SU-DHL-6 (cell line): ENCODE results near the gene CNN2.

Experiments used
- H2AFZ ChIP-seq: fragments of 200-600 bp; sonication (generic); 2 replicates; pipeline ENCODE4 v1.6.1; 2014; ENCODE audit warnings: low read depth, mild to moderate bottlenecking, moderate library complexity, mixed read lengths, antibody characterized with exemption, low read length; ENCODE audit not compliant: severe bottlenecking
- H3F3A ChIP-seq: fragments of 200-600 bp; shearing (Covaris generic); 2 replicates; pipeline ENCODE4 v1.6.0; 2016; ENCODE audit warnings: antibody characterized with exemption, mild to moderate bottlenecking; ENCODE audit not compliant: insufficient read depth
- H3K27ac ChIP-seq: fragments of 200-600 bp; sonication (generic); 2 replicates; pipeline ENCODE4 v1.5.1; 2016; ENCODE audit warnings: low read depth, mild to moderate bottlenecking, low read length, moderate library complexity, mixed read lengths
- H3K27me3 ChIP-seq: fragments of 200-600 bp; sonication (generic), shearing (Covaris generic); 2 replicates; pipeline ENCODE4 v1.6.0; 2014; ENCODE audit warnings: mild to moderate bottlenecking, low read length
- H3K36me3 ChIP-seq: fragments of 200-600 bp; sonication (generic); 2 replicates; pipeline ENCODE4 v1.6.1; 2014; ENCODE audit warnings: mild to moderate bottlenecking, low read length, mixed read lengths
- H3K4me2 ChIP-seq: fragments of 300-600, 200-600 bp; shearing (Covaris generic), sonication (generic); 2 replicates; pipeline ENCODE4 v1.6.0; 2014; ENCODE audit warnings: low read length, low read depth, mild to moderate bottlenecking; ENCODE audit not compliant: poor library complexity, severe bottlenecking
- H3K4me3 ChIP-seq: fragments of 200-600 bp; sonication (generic); 2 replicates; pipeline ENCODE4 v1.5.1; 2014; ENCODE audit warnings: antibody characterized with exemption, low read length, mild to moderate bottlenecking, mixed read lengths; ENCODE audit not compliant: insufficient read depth, poor library complexity, severe bottlenecking
- H3K79me2 ChIP-seq: fragments of 200-600 bp; sonication (generic); 2 replicates; pipeline ENCODE4 v1.6.1; 2014; ENCODE audit warnings: mild to moderate bottlenecking, low read length, moderate library complexity; ENCODE audit not compliant: insufficient read depth
- H3K9ac ChIP-seq: fragments of 200-600 bp; sonication (generic); 2 replicates; pipeline ENCODE4 v1.7.0; 2014; ENCODE audit warnings: mild to moderate bottlenecking, low read length
- H3K9me2 ChIP-seq: fragments of 200-600 bp; sonication (generic); replicated peaks from 2 replicates; pipeline ENCODE4 v1.6.1; 2014; ENCODE audit warnings: low read length; ENCODE audit not compliant: insufficient read depth
- H3K9me3 ChIP-seq: fragments of 200-600 bp; sonication (generic); 2 replicates; pipeline ENCODE4 v1.6.1; 2014; ENCODE audit warnings: low read length, mixed read lengths; ENCODE audit not compliant: insufficient read depth
- H4K20me1 ChIP-seq: fragments of 200-600 bp; sonication (generic); 2 replicates; pipeline ENCODE4 v1.6.1; 2014; ENCODE audit warnings: low read depth, mild to moderate bottlenecking, antibody characterized with exemption, low read length, moderate library complexity, mixed read lengths
- CTCF ChIP-seq: fragments of 200-600 bp; sonication (generic); IDR thresholded peaks from one replicate; pipeline ENCODE4 v1.5.1; 2017; ENCODE audit warnings: antibody characterized with exemption, mild to moderate bottlenecking, low read length, moderate library complexity; ENCODE audit not compliant: insufficient read depth, poor library complexity, severe bottlenecking
- EZH2phosphoT487 ChIP-seq: fragments of 200-600 bp; sonication (generic), shearing (Covaris generic); conservative IDR thresholded peaks from 2 replicates; pipeline ENCODE4 v1.6.1; 2018; ENCODE audit warnings: mild to moderate bottlenecking, antibody characterized with exemption, low read length, moderate library complexity, mixed read lengths

CNN2 gene

DNA sequence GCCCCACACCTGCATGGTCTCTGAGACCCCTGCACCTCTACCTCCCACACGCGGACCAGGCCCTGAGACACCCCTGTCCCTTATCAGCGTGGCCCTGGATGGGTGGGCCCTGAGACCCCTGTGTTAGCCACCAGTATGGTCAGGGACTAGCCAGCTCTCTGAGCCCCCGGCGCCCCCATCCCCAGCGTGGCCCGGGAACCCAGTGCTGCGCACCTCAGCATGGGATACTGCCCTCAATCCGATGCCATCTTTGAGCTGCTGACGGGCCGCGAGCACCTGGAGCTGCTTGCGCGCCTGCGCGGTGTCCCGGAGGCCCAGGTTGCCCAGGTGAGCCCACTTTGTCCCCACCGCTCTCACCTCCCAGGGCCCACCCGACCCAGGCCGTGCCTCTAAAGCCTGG is 35.6 kb downstream of the CNN2 start:
- H3K4me2 ChIP-seq, result no peak overlapping the region
- no peaks in the 10 kb centered on the region for H4K20me1 ChIP-seq
- H3F3A ChIP-seq, result peaks cover 12% of the 10 kb centered on the region; the same call in 1 of the 2 replicates
- H3K9me3 ChIP-seq, result no peaks in the 10 kb centered on the region
- no peaks in the 10 kb centered on the region for H3K36me3 ChIP-seq
- no peak overlapping the region for H3K9ac ChIP-seq
- no peak overlapping the region for H3K4me3 ChIP-seq
- H3K9me2 ChIP-seq, result no peaks in the 10 kb centered on the region
- H3K79me2 ChIP-seq, result no peaks in the 10 kb centered on the region
- TF ChIP-seq EZH2phosphoT487, result no peak
- TF ChIP-seq CTCF, result no peak
- no peak overlapping the region for H2AFZ ChIP-seq
- H3K27ac ChIP-seq, result no peak overlapping the region
- no peaks in the 10 kb centered on the region for H3K27me3 ChIP-seq

- H3K4me2 ChIP-seq, result no peak overlapping the region
- no peaks in the 10 kb centered on the region for H3K79me2 ChIP-seq
- TF ChIP-seq CTCF (no peak), EZH2phosphoT487 (no peak)
- H3K9me3 ChIP-seq, result no peaks in the 10 kb centered on the region
- no peak overlapping the region for H3K27ac ChIP-seq
- no peaks in the 10 kb centered on the region for H4K20me1 ChIP-seq
- H3K36me3 ChIP-seq, result no peaks in the 10 kb centered on the region
- H3K9me2 ChIP-seq, result no peaks in the 10 kb centered on the region
- no peaks in the 10 kb centered on the region for H3K27me3 ChIP-seq
- peaks cover 12% of the 10 kb centered on the region; the same call in 1 of the 2 replicates for H3F3A ChIP-seq
- H3K4me3 ChIP-seq, result no peak overlapping the region
- no peak overlapping the region for H2AFZ ChIP-seq
- no peak overlapping the region for H3K9ac ChIP-seq
Observed at GRCh38 chr19:1062387-1063029, 36.1 kb downstream of the CNN2 start.

DNA sequence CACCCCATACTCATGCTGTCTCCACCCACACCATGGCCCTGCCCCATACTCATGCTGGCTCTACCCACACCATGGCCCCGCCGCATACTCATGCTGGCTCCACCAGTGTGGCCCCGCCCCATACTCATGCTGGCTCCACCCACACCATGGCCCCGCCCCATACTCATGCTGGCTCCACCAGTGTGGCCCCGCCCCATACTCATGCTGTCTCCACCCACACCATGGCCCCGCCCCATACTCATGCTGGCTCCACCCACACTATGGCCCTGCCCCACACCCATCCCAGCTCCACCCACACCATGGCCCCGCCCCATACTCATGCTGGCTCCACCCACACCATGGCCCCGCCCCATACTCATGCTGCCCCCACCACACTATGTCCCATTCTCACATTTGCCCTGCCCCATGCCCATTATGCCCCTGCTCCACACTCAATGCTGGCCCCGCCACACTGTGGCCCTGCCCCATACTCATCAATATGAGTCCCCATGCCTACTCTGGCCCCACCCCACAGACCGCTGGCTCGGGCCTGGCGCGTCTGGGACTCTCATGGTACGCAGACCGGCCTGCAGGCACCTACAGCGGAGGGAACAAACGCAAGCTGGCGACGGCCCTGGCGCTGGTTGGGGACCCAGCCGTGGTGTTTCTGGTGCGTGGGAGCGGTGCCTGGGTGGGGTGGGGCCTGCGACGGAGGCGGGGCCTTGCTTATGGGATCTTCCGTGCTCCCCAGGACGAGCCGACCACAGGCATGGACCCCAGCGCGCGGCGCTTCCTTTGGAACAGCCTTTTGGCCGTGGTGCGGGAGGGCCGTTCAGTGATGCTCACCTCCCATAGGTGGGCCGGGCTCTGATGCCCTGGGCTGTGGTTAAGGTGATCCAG is 36.9 kb downstream of the CNN2 start:
- no peaks in the 10 kb centered on the region for H3K9me2 ChIP-seq
- H3F3A ChIP-seq, result peaks cover 15% of the 10 kb centered on the region; the same call in 1 of the 2 replicates
- peaks cover 7% of the 10 kb centered on the region; the same call in 1 of the 2 replicates for H3K79me2 ChIP-seq
- no peaks in the 10 kb centered on the region for H4K20me1 ChIP-seq
- no peak overlapping the region for H3K9ac ChIP-seq
- H3K9me3 ChIP-seq, result no peaks in the 10 kb centered on the region
- no peak overlapping the region for H3K27ac ChIP-seq
- H2AFZ ChIP-seq, result no peak overlapping the region
- TF ChIP-seq CTCF (no peak), EZH2phosphoT487 (no peak)
- no peaks in the 10 kb centered on the region for H3K27me3 ChIP-seq
- H3K4me3 ChIP-seq, result no peak overlapping the region
- no peaks in the 10 kb centered on the region for H3K36me3 ChIP-seq
- H3K4me2 ChIP-seq, result no peak overlapping the region
